GM13977 (cell line): ENCODE results near the gene GABARAPL1.
A peak's percentile ranks its signal among the peaks of the same experiment; 100 is the strongest.

ENCODE experiments used
- DNase-seq: peaks from one replicate; pipeline ENCODE4 v3.0.0; 2012; ENCODE audit warnings: low spot score
- in situ Hi-C: fragments of 300-500 bp; cut with MboI; formaldehyde crosslinking; loops from one replicate; pipeline ENCODE4 v1.12.0; 2022; ENCODE audit warnings: low sequenced_read_pairs, low pct_unique_long_range_greater_than_20kb, mixed read lengths, inconsistent platforms; ENCODE audit not compliant: unreplicated experiment
- TF ChIP-seq, protein P1 (sequence below): IDR thresholded peaks from 2 replicates; pipeline ENCODE4 v1.5.1; 2012; ENCODE audit warnings: mild to moderate bottlenecking, control low read depth; ENCODE audit not compliant: insufficient read depth; ENCODE audit errors: extremely low read depth, missing control alignments

The GABARAPL1 gene

DNA sequence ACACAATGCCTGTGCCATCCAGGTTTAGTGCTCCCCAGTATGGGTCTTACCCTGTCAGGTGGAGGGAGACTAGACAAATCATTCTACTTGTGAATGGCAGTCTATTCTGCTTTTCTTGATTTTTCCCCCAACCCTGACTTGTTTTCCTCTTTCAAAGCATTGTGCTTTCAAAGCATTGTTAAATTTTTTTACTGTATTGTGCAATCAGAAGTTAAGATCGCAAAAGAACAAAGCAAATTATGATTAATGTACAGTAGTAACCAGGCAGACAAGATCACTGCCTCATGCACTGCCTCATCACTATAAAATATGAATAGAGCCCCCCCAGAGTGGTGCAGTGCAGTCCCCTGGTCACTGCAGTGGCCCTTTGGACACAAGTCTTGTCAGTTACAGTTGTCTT is 14.1 kb downstream of the GABARAPL1 start:
- no peak for DNase-seq
- TF ChIP-seq, protein P1, sequence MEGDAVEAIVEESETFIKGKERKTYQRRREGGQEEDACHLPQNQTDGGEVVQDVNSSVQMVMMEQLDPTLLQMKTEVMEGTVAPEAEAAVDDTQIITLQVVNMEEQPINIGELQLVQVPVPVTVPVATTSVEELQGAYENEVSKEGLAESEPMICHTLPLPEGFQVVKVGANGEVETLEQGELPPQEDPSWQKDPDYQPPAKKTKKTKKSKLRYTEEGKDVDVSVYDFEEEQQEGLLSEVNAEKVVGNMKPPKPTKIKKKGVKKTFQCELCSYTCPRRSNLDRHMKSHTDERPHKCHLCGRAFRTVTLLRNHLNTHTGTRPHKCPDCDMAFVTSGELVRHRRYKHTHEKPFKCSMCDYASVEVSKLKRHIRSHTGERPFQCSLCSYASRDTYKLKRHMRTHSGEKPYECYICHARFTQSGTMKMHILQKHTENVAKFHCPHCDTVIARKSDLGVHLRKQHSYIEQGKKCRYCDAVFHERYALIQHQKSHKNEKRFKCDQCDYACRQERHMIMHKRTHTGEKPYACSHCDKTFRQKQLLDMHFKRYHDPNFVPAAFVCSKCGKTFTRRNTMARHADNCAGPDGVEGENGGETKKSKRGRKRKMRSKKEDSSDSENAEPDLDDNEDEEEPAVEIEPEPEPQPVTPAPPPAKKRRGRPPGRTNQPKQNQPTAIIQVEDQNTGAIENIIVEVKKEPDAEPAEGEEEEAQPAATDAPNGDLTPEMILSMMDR = no peak
- in situ Hi-C loops = loop anchor here (25.0 kb wide), 1 partner anchor 1261 kb away; no protein-coding TSS in a partner anchor

DNA sequence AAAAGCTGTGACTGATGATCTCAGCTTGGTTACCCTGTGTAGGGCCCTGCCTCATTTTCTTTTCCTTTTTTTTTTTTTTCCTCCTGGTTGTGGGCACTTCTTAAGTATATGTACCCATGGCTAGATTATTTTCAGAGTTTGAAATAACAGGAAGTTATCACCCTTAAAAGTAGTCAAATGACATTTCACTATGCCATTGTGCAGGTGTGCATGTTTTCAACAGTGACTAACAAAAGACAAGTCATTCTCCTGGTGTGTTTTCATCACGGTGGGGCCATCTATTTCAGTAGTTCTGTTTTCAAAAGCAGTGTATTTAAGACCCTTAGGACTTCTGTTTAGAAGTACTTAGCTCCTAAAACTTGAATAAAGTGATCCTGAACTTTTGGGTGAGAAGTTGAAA is 15.0 kb downstream of the GABARAPL1 start:
- in situ Hi-C loops = loop anchor here (25.0 kb wide), 1 partner anchor 1260 kb away; no protein-coding TSS in a partner anchor
- no peak for DNase-seq
- TF ChIP-seq, protein P1 = no peak

GRCh38 chr12:10234562-10234961 is 21.9 kb downstream of the GABARAPL1 start:
- TF ChIP-seq, protein P1 = no peak
- DNase-seq = no peak
- in situ Hi-C loops = loop anchor here (10.0 to 25.0 kb wide), 3 partner anchors 330 to 1253 kb away; no protein-coding TSS in a partner anchor

- TF ChIP-seq, protein P1 = peak; percentile 75
- in situ Hi-C loops = loop anchor here (10.0 to 25.0 kb wide), 3 partner anchors 329 to 1251 kb away; no protein-coding TSS in a partner anchor
- DNase-seq = peak; percentile 59
These were observed 23.3 kb downstream of the GABARAPL1 start for GRCh38 chr12:10235761-10236631.

DNA sequence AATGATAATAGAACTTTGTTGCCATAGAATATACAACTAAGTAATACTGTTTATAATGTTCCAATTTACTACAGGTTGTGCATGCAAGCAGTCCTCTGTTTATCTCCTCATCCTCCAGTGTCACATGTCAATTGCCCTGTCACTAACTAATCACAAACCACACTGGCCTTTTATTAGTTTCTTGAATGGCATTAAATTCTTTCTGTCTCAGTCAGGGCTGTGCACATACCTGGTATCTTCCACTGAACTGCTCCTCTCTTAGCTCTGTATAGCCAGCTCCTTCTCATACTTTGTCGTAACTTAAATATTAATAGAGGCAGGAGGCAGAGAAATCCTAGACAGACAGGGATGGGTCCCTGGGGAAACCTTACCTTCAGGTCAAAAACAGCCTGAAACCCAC is 24.0 kb downstream of the GABARAPL1 start:
- TF ChIP-seq, protein P1 = no peak
- no peak for DNase-seq
- in situ Hi-C loops = loop anchor here (10.0 to 25.0 kb wide), 3 partner anchors 328 to 1251 kb away; no protein-coding TSS in a partner anchor

DNA sequence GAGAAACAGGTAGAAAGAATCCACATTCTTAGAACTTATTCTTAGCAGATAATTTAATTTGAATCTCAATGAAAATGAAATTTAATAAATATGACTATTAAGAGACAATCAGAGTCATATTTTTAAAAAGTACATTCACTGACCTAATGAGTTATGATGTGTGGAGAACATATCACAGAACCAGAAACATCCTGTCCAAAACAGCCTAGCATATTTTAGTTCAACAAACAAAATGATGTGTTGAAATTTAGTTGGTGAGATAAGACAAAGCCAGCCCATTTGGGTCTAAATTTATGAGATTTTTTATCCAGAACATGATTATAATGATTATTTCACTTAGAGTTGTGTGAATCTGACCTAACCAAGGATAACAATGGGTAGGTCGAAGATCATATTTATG is 25.8 kb downstream of the GABARAPL1 start:
- TF ChIP-seq, protein P1 = no peak
- in situ Hi-C loops = loop anchor here (10.0 to 25.0 kb wide), 3 partner anchors 326 to 1249 kb away; no protein-coding TSS in a partner anchor
- DNase-seq = no peak
